ENCODE data around the gene XRCC3. TPM values are rescaled to one million over a fixed set of nuclear protein-coding genes. Genes with fewer than 3 reads are reported as not detected.
"Not testable (repeated sequence)": the region's sequence is repeated elsewhere in the genome, so short reads cannot be mapped to it uniquely, and the experiment has no call there.

The XRCC3 gene
- total and polyA plus RNA-seq, 4 experiments from 2014 or later, result 2.2 to 12.6 (median 6.7) TPM

DNA sequence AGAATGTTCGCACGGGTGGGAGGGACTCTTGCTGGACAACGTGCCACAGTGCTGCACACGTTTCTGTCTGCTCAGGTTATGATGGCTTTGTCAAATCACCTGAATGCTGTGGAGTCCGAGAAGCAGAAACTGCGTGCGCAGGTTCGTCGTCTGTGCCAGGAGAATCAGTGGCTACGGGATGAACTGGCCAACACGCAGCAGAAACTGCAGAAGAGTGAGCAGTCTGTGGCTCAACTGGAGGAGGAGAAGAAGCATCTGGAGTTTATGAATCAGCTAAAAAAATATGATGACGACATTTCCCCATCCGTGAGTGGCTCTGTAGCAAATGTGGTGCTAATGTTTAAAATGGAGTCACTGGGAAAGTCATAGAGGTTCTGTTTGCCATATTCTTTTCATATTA, 57.8 kb downstream of the XRCC3 start:
- ChIA-PET POLR2A (ENCODE audit: partially characterized antibody) (no interaction called here), CTCF (ENCODE audit: partially characterized antibody) (interaction anchor here (0.8 kb wide), 1 partner anchor 24 kb away, joined by 3 read pairs; no protein-coding TSS in a partner anchor)
- intact Hi-C loops (cut with micrococcal nuclease), result no loop called here
- no peaks in the 10 kb centered on the region for H3K27me3 ChIP-seq (ENCODE audit: insufficient read depth, low read length)
- no peaks in the 10 kb centered on the region for H3K9me3 Mint-ChIP-seq
- no peaks in the 10 kb centered on the region for H3K9me3 ChIP-seq (ENCODE audit: control insufficient read depth in 1 of 2, low read length in 2 of 2)
- no peak for DNase-seq
- peaks cover 71% of the 10 kb centered on the region for H3K36me3 ChIP-seq (ENCODE audit: insufficient read depth, low read length)
- peak overlapping the region in 1 of 7 donors; percentile 18 for H3K27ac Mint-ChIP-seq
- no peak overlapping the region for H3K4me3 ChIP-seq (ENCODE audit: low read length in 2 of 2)
- no peak overlapping the region for H3K4me3 Mint-ChIP-seq
- peaks cover 3% of the 10 kb centered on the region for H3K4me1 ChIP-seq (ENCODE audit: insufficient read depth, low read length)
- H3K27ac ChIP-seq (ENCODE audit: low read depth, low read length), result no peak overlapping the region
- H3K4me1 Mint-ChIP-seq, result peaks cover 10 to 23% (median 15%) of the 10 kb centered on the region in 4 donors
- H3K36me3 Mint-ChIP-seq, result peaks cover 42 to 66% of the 10 kb centered on the region in 2 donors
- no peaks in the 10 kb centered on the region for H3K27me3 Mint-ChIP-seq

GRCh38 chr14:103656756-103657133, 58.5 kb downstream of the XRCC3 start:
- CTCF ChIA-PET (ENCODE audit: partially characterized antibody), result no interaction called here
- Histone ChIP-seq H3K4me3 (ENCODE audit: low read length in 2 of 2) (no peak overlapping the region), H3K36me3 (ENCODE audit: insufficient read depth, low read length) (peaks cover 65% of the 10 kb centered on the region), H3K27me3 (ENCODE audit: insufficient read depth, low read length) (no peaks in the 10 kb centered on the region), H3K9me3 (ENCODE audit: control insufficient read depth in 1 of 2, low read length in 2 of 2) (no peaks in the 10 kb centered on the region), H3K4me1 (ENCODE audit: insufficient read depth, low read length) (peaks cover 5% of the 10 kb centered on the region), H3K27ac (ENCODE audit: low read depth, low read length) (no peak overlapping the region)
- no peaks in the 10 kb centered on the region for H3K27me3 Mint-ChIP-seq
- H3K4me3 Mint-ChIP-seq, result no peak overlapping the region
- intact Hi-C loops (cut with micrococcal nuclease), result no loop called here
- peaks cover 13 to 30% (median 18%) of the 10 kb centered on the region in 4 donors for H3K4me1 Mint-ChIP-seq
- peaks cover 37 to 66% of the 10 kb centered on the region in 2 donors for H3K36me3 Mint-ChIP-seq
- DNase-seq, result no peak
- POLR2A ChIA-PET (ENCODE audit: partially characterized antibody), result no interaction called here
- H3K9me3 Mint-ChIP-seq, result no peaks in the 10 kb centered on the region
- peak overlapping the region in 1 of 7 donors; percentile 66 for H3K27ac Mint-ChIP-seq

DNA sequence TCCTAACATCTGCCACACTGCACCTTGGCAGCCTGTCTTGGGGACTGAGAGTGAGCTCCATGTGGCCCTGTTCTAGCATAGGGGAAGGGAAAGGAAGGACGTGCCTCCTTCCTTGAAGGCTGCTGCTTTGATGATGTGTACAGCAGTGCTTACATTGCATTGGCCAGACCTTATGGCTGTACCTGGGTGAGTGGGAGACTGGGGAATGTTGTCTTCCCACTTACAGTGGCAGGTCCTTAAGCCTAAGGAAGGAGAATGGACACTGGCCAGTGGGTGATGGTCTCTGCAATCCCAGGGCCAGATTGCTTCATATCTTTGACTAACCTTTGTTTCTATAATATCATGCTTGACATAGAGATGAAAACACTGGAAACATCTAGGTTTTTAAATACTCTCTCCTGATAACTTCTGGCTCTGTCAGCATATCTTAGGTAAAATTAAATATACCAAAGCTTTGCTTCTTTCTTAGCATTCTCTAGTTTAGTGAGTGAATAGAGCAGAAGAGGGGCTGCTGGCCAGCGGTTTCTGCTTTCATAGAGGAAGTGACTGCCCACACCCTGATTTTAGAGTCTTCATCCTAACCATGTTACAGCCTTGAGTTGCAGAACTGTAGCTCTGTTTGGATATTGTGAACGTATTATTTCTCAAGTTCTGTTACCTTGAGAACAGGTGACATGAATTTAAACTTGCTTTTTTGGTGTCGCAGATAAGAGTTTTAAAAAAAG, 59.1 kb downstream of the XRCC3 start:
- peaks cover 10% of the 10 kb centered on the region for H3K4me1 ChIP-seq (ENCODE audit: insufficient read depth, low read length)
- peaks cover 12 to 34% (median 19%) of the 10 kb centered on the region in 4 donors for H3K4me1 Mint-ChIP-seq
- H3K9me3 Mint-ChIP-seq, result no peaks in the 10 kb centered on the region
- H3K9me3 ChIP-seq (ENCODE audit: control insufficient read depth in 1 of 2, low read length in 2 of 2), result no peaks in the 10 kb centered on the region
- peaks cover 60% of the 10 kb centered on the region for H3K36me3 ChIP-seq (ENCODE audit: insufficient read depth, low read length)
- H3K27me3 Mint-ChIP-seq, result no peaks in the 10 kb centered on the region
- intact Hi-C loops (cut with micrococcal nuclease), result no loop called here
- ChIA-PET POLR2A (ENCODE audit: partially characterized antibody) (no interaction called here), CTCF (ENCODE audit: partially characterized antibody) (no interaction called here)
- no peak for DNase-seq
- H3K27me3 ChIP-seq (ENCODE audit: insufficient read depth, low read length), result no peaks in the 10 kb centered on the region
- no peak overlapping the region for H3K4me3 ChIP-seq (ENCODE audit: low read length in 2 of 2)
- peaks cover 35 to 61% of the 10 kb centered on the region in 2 donors for H3K36me3 Mint-ChIP-seq
- H3K27ac ChIP-seq (ENCODE audit: low read depth, low read length), result no peak overlapping the region
- peak overlapping the region in 2 of 7 donors; percentile 4 to 56 for H3K27ac Mint-ChIP-seq
- no peak overlapping the region for H3K4me3 Mint-ChIP-seq

GRCh38 chr14:103654619-103655018, 60.6 kb downstream of the XRCC3 start:
- H3K9me3 Mint-ChIP-seq, result no peaks in the 10 kb centered on the region
- peaks cover 31 to 50% of the 10 kb centered on the region in 2 donors for H3K36me3 Mint-ChIP-seq
- intact Hi-C loops (cut with micrococcal nuclease), result no loop called here
- no peaks in the 10 kb centered on the region for H3K27me3 Mint-ChIP-seq
- H3K4me3 Mint-ChIP-seq, result no peak overlapping the region
- no peak for DNase-seq
- Histone ChIP-seq H3K27me3 (ENCODE audit: insufficient read depth, low read length) (no peaks in the 10 kb centered on the region), H3K4me1 (ENCODE audit: insufficient read depth, low read length) (peaks cover 11% of the 10 kb centered on the region), H3K9me3 (ENCODE audit: control insufficient read depth in 1 of 2, low read length in 2 of 2) (no peaks in the 10 kb centered on the region), H3K4me3 (ENCODE audit: low read length in 2 of 2) (no peak overlapping the region), H3K27ac (ENCODE audit: low read depth, low read length) (no peak overlapping the region), H3K36me3 (ENCODE audit: insufficient read depth, low read length) (peaks cover 51% of the 10 kb centered on the region)
- POLR2A ChIA-PET (ENCODE audit: partially characterized antibody), result no interaction called here
- CTCF ChIA-PET (ENCODE audit: partially characterized antibody), result no interaction called here
- H3K4me1 Mint-ChIP-seq, result peaks cover 14 to 32% (median 24%) of the 10 kb centered on the region in 4 donors
- H3K27ac Mint-ChIP-seq, result peak overlapping the region in 2 of 7 donors; percentile 29 to 63

DNA sequence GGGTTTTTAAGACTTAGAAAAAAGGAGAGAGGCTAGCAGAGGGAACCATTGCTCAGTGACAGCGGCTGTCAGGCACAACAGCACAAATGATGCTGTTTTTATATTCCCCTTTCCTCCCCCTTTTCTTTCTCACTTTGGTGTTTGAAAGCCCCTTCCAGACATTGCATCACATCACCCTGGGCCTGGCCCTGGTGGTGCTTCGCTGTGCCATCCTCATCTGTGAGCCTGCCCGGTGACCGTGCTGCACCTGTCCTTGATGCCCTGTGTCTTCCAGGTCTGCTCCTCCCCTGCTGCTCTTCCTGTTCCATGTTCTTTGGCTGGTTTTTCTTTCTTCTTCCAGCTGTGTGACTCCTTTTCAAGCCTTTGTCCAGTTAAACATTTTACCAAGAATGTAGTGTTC, 61.4 kb downstream of the XRCC3 start:
- Histone ChIP-seq H3K4me3 (ENCODE audit: low read length in 2 of 2) (no peak overlapping the region), H3K9me3 (ENCODE audit: control insufficient read depth in 1 of 2, low read length in 2 of 2) (no peaks in the 10 kb centered on the region), H3K4me1 (ENCODE audit: insufficient read depth, low read length) (peaks cover 11% of the 10 kb centered on the region), H3K36me3 (ENCODE audit: insufficient read depth, low read length) (peaks cover 47% of the 10 kb centered on the region), H3K27ac (ENCODE audit: low read depth, low read length) (no peak overlapping the region), H3K27me3 (ENCODE audit: insufficient read depth, low read length) (no peaks in the 10 kb centered on the region)
- Mint-ChIP-seq H3K27me3 (no peaks in the 10 kb centered on the region), H3K4me3 (no peak overlapping the region), H3K9me3 (no peaks in the 10 kb centered on the region), H3K27ac (peak overlapping the region in 4 of 7 donors; percentile 2 to 92 (median 47)), H3K36me3 (peaks cover 26 to 45% of the 10 kb centered on the region in 2 donors), H3K4me1 (peaks cover 12 to 32% (median 24%) of the 10 kb centered on the region in 4 donors)
- intact Hi-C loops (cut with micrococcal nuclease), result no loop called here
- POLR2A ChIA-PET (ENCODE audit: partially characterized antibody), result no interaction called here
- DNase-seq, result no peak
- CTCF ChIA-PET (ENCODE audit: partially characterized antibody), result no interaction called here

- CTCF ChIA-PET (ENCODE audit: partially characterized antibody); H3K27me3 Mint-ChIP-seq; POLR2A ChIA-PET (ENCODE audit: partially characterized antibody); intact Hi-C loops (cut with micrococcal nuclease); H3K4me3 ChIP-seq (ENCODE audit: low read length in 2 of 2); DNase-seq; H3K9me3 Mint-ChIP-seq; H3K27me3 ChIP-seq (ENCODE audit: insufficient read depth, low read length); H3K9me3 ChIP-seq (ENCODE audit: control insufficient read depth in 1 of 2, low read length in 2 of 2); H3K27ac ChIP-seq (ENCODE audit: low read depth, low read length); H3K4me3 Mint-ChIP-seq: not testable (repeated sequence)
- H3K4me1 ChIP-seq (ENCODE audit: insufficient read depth, low read length), result peaks cover 11% of the 10 kb centered on the region
- H3K36me3 Mint-ChIP-seq, result peaks cover 26 to 45% of the 10 kb centered on the region in 2 donors
- peaks cover 12 to 35% (median 24%) of the 10 kb centered on the region in 4 donors for H3K4me1 Mint-ChIP-seq
- H3K27ac Mint-ChIP-seq, result peak overlapping the region in 1 of 7 donors; percentile 35
- H3K36me3 ChIP-seq (ENCODE audit: insufficient read depth, low read length), result peaks cover 47% of the 10 kb centered on the region
These were observed 61.9 kb downstream of the XRCC3 start for GRCh38 chr14:103653336-103653735.

GRCh38 chr14:103652806-103653205, 62.4 kb downstream of the XRCC3 start:
- Histone ChIP-seq H3K4me1 (ENCODE audit: insufficient read depth, low read length) (peaks cover 11% of the 10 kb centered on the region), H3K9me3 (ENCODE audit: control insufficient read depth in 1 of 2, low read length in 2 of 2) (no peaks in the 10 kb centered on the region), H3K36me3 (ENCODE audit: insufficient read depth, low read length) (peaks cover 44% of the 10 kb centered on the region), H3K4me3 (ENCODE audit: low read length in 2 of 2) (no peak overlapping the region), H3K27ac (ENCODE audit: low read depth, low read length) (no peak overlapping the region), H3K27me3 (ENCODE audit: insufficient read depth, low read length) (no peaks in the 10 kb centered on the region)
- CTCF ChIA-PET (ENCODE audit: partially characterized antibody), result no interaction called here
- intact Hi-C loops (cut with micrococcal nuclease), result no loop called here
- H3K27ac Mint-ChIP-seq, result peak overlapping the region in 2 of 7 donors; percentile 13 to 57
- POLR2A ChIA-PET (ENCODE audit: partially characterized antibody), result no interaction called here
- H3K4me1 Mint-ChIP-seq, result peaks cover 12 to 35% (median 23%) of the 10 kb centered on the region in 4 donors
- no peaks in the 10 kb centered on the region for H3K9me3 Mint-ChIP-seq
- H3K36me3 Mint-ChIP-seq, result peaks cover 22 to 42% of the 10 kb centered on the region in 2 donors
- DNase-seq, result no peak
- no peaks in the 10 kb centered on the region for H3K27me3 Mint-ChIP-seq
- no peak overlapping the region for H3K4me3 Mint-ChIP-seq
